GM21390 (cell line): ENCODE results near the gene TRPM2.

Experiments
- ATAC-seq: cut with Tn5 transposase; IDR thresholded peaks from one replicate; pipeline ENCODE4 v1.9.1; 2021; ENCODE audit not compliant: unreplicated experiment

Gene TRPM2

GRCh38 chr21:44321846-44322450 lies 31.5 kb upstream of the TRPM2 start:
- ATAC-seq: no peak

GRCh38 chr21:44322621-44323325 lies 30.6 kb upstream of the TRPM2 start:
- ATAC-seq: no peak

- no peak for ATAC-seq
Measured at GRCh38 chr21:44323591-44323990, 29.8 kb upstream of the TRPM2 start.

GRCh38 chr21:44324106-44324853 lies 29.1 kb upstream of the TRPM2 start:
- no peak for ATAC-seq

GRCh38 chr21:44324854-44325107 lies 28.6 kb upstream of the TRPM2 start:
- no peak for ATAC-seq

GRCh38 chr21:44325386-44326271 lies 27.8 kb upstream of the TRPM2 start:
- ATAC-seq: no peak

GRCh38 chr21:44326272-44326647 lies 27.2 kb upstream of the TRPM2 start:
- no peak for ATAC-seq

GRCh38 chr21:44326716-44327602 lies 26.5 kb upstream of the TRPM2 start:
- ATAC-seq: no peak

- ATAC-seq: no peak
Measured at GRCh38 chr21:44327603-44327974, 25.8 kb upstream of the TRPM2 start.

GRCh38 chr21:44328242-44328895 lies 25.1 kb upstream of the TRPM2 start:
- ATAC-seq: no peak

- ATAC-seq: no peak
Measured at GRCh38 chr21:44329086-44329889, 24.1 kb upstream of the TRPM2 start.

- no peak for ATAC-seq
Measured at GRCh38 chr21:44329971-44330681, 23.3 kb upstream of the TRPM2 start.

- ATAC-seq: no peak
Measured at GRCh38 chr21:44330698-44331097, 22.7 kb upstream of the TRPM2 start.

- no peak for ATAC-seq
Measured at GRCh38 chr21:44331209-44331608, 22.2 kb upstream of the TRPM2 start.

- ATAC-seq: no peak
Measured at GRCh38 chr21:44331650-44332307, 21.6 kb upstream of the TRPM2 start.

- no peak for ATAC-seq
Measured at GRCh38 chr21:44332383-44332782, 21.0 kb upstream of the TRPM2 start.

- ATAC-seq: no peak
Measured at GRCh38 chr21:44332965-44333364, 20.5 kb upstream of the TRPM2 start.
